Keratinocyte (primary cell): Measurements from ENCODE around the gene ARHGEF2.

Experiments
- CTCF ChIP-seq, 3 experiments: IDR thresholded peaks in 1 of 3; conservative IDR thresholded peaks in 1 of 3; optimal IDR thresholded peaks in 1 of 3; 2 replicates in 2 of 3; 3 replicates in 1 of 3; pipeline versions ENCODE3 to v1.5.1; 2011; ENCODE audit warnings: low read length in 3 of 3, mild to moderate bottlenecking in 3 of 3, moderate library complexity in 2 of 3, control low read depth in 1 of 3, inconsistent platforms in 1 of 3; ENCODE audit not compliant: insufficient read depth in 2 of 3; ENCODE audit errors: extremely low read depth in 1 of 3
- EZH2 ChIP-seq: IDR thresholded peaks from one replicate; pipeline ENCODE4 v1.6.1; 2012; ENCODE audit warnings: inconsistent platforms, mild to moderate bottlenecking, low read length, moderate library complexity

GRCh38 chr1:155977690-155978324 is 540 bp downstream of the ARHGEF2 start:
- TF ChIP-seq CTCF (optimal IDR thresholded peaks at IDR 0.05 in 1 of 3, IDR thresholded peaks at IDR 0.05 in 1 of 3, conservative IDR thresholded peaks at IDR 0.05 in 1 of 3; ENCODE audit: extremely low read depth in 1 of 3, insufficient read depth in 2 of 3, low read length in 3 of 3) (no peak), EZH2 (no peak)
